ENCODE data around the gene AKT1. TPM values are rescaled to one million over a fixed set of nuclear protein-coding genes. Genes with fewer than 3 reads are reported as not detected.
A peak's percentile ranks its signal among the peaks of the same experiment; 100 is the strongest.
"Not testable (repeated sequence)": the region's sequence is repeated elsewhere in the genome, so short reads cannot be mapped to it uniquely, and the experiment has no call there.

Gene AKT1
- 100 to 1,000 TPM; 105 to 150 (median 131) TPM for polyA plus RNA-seq (ENCODE audit: insufficient read length in 4 of 4)

- DNase-seq (ENCODE audit: low read depth in 4 of 4, low spot score in 2 of 4), result no peak
These were observed at the start of gene AKT1 for GRCh38 chr14:104794993-104795780. Gene AKT1, minus strand, starts transcription at chr14:104795748. Its CDS starts 3,105 bp downstream, at chr14:104792643.

DNA sequence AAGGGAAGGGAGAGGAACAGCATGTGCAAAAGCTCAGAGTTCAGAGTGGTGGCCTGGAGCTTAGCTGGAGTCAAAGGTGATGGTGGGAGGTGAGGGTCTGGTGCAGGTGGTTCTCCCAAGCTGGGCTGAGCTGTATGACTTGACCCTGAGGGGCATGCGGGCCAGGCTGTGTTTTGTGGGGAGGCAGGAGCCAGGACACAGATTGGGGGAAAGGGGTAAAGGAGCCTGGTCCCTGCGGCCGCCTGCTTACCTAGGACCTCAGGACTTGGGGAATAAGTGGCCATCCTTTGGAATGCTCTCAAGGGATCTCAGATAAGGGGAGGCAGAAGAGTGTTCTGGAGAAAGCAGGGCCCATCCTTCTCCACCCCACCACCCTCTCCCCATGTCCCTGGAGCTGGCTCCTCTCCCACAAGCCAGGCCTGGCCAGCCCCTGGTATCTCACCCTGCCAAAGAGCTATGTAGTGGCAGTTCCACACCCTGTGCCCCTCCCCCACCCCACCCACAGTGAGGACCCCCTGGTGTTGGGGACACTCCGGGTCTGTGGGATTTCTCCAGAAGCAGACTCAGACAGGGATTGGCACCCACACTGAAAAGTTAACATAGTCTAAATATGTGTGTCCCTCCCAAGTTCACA is 49.6 kb upstream of the AKT1 start:
- DNase-seq (ENCODE audit: low read depth in 4 of 4, low spot score in 2 of 4), result no peak

DNA sequence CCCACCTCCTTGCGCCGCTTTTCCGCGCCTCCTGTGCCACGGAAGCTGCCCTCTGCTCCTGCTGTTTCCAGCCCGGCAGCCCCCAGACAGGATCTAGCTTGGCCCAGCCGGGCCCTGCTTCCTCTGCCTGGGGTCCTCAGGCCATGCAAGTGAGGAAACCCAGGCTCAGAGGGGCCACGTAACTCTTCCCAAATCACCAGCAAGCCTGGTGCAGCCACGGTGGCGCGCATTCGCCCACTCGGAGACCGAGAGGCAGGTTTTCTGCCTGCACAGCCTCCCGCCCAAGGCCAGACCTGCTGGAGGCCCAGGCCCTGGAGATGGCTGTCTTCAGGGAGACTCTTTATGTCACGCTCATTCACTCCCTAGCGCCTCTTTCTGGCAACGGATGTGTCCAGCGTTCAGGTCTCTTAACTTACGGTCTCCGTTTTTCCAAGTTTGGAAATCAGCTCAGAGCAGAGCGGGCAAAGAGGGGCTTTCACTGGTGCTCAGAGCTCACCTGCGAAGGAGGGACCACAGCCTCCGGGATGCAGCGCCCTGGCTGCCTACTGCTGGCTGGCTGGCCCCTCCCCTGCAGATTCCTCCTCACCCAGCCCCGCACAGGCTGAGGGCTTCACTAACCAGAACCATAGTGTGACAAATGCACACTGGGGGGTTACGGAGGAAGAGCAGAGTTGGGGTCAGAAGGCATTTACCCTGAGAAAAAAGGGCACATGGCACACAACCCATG is 48.9 kb upstream of the AKT1 start:
- DNase-seq (ENCODE audit: low read depth in 4 of 4, low spot score in 2 of 4), result no peak

DNA sequence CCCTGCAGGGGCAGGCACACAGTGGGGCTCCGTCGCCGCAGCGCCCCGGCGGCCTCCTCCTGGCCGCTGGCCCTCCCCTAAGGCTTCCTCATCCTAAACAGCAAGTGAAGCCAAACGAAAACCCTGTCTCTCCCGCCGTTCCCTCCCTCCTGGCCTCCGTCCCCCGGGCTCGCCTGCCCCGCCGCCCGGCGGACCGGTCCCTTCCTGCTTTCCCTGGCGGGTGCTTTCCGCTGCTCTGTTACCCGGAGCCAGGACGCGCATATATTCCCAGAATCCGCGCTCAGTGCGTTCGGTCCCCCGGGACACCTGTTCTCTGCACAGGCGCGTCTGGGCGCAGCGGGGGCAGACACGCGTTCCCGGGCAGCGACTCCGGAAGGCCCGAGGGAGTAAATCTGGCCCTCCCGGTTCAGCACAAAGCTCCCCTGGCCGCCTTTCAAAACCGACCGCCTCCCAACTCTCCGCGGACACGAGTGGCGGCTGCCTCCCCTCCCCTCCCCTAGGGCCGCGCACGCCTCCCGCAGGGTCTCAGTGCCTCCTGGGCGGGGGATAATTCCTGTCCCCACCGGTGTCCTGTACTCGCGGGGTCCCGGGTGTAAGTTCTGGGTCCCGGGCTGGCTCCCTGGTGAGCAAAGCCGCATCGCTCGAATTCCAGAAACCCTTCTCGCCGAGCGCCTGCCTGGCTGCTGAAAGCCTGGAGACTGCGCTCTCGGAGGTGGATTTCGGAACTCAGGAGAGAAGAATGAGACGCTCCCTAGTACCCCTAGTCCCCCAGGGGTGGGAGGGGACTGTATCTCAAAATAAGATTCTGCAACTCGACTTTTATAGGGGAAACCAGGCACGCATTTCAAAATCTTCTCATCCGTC is 48.1 kb upstream of the AKT1 start:
- DNase-seq (ENCODE audit: low read depth in 4 of 4, low spot score in 2 of 4), result no peak

GRCh38 chr14:104843006-104843405 is 47.5 kb upstream of the AKT1 start:
- no peak for DNase-seq (ENCODE audit: low read depth in 4 of 4, low spot score in 2 of 4)

DNA sequence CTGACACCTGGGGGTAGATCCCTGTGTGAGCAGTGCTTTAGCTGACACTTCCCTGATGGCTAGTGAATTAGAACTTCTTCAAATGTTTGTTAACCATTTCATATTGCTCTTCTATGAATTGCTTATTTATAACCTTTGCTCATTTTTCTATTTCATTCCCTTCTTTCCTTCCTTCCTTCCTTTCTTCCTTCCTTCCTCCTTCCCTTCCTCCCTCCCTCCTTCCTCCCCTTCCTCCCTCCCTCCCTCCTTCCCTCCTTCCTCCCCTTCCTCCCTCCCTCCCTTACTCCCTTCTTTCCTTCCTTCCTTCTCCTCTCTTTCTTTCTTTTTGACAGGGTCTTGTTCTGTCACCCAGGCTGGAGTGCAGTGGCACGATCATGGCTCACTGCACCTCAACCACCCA is 46.2 kb upstream of the AKT1 start:
- DNase-seq (ENCODE audit: low read depth in 4 of 4, low spot score in 2 of 4), result no peak

- not testable (repeated sequence) for DNase-seq (ENCODE audit: low read depth in 4 of 4, low spot score in 2 of 4)
These were observed 40.8 kb upstream of the AKT1 start for GRCh38 chr14:104836171-104836935.

GRCh38 chr14:104830781-104831180 is 35.2 kb upstream of the AKT1 start:
- DNase-seq (ENCODE audit: low read depth in 4 of 4, low spot score in 2 of 4), result no peak

DNA sequence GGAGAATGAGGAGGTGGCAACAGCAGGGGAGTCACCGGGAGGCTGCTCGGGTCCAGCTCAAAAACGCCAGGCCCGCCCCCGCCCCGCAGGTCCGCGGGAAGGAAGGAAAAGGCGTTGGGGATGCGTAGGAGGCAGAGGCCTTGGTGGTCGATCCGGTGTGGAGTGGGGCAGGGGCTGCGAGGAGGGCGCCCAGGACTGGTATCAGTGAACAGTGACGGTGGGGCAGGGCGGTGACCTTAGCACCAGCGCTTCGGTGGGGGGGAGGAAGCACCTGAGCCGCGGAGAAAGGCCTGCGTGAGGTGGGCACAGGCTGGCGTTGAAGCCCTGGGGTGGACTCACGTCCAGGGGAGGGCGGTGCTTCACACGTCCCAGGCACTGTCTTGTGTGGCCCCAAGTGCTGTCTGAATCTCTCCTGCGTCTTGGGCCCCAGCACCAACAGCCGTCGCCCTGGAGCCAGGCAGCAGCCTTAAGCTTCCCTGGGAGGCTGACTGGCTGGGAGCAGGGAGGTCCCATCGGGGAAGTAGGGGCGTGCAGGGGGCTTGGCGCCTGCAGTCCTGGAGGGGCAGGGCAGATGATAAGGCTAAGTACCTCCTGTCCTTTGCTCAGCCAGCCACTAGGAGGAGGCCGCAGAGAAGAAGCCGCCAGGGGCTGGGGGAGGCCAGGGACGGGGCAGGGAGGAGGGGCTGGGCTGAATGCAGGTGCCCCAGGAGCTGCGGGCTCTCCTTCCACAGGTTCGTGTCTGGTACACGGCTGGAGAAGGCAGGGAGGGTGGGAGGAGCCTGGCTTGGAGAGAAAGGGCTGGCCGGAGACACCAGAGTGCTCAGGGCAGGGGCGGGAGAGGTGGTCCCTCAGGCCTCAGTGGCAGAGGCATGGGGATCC is 31.9 kb upstream of the AKT1 start:
- DNase-seq (ENCODE audit: low read depth in 4 of 4, low spot score in 2 of 4), result no peak

- no peak for DNase-seq (ENCODE audit: low read depth in 4 of 4, low spot score in 2 of 4)
These were observed 31.3 kb upstream of the AKT1 start for GRCh38 chr14:104826861-104827176.

- peak in 1 of 4 donors; percentile 53 for DNase-seq (ENCODE audit: low read depth in 4 of 4, low spot score in 2 of 4)
These were observed 30.8 kb upstream of the AKT1 start for GRCh38 chr14:104826189-104826860.

DNA sequence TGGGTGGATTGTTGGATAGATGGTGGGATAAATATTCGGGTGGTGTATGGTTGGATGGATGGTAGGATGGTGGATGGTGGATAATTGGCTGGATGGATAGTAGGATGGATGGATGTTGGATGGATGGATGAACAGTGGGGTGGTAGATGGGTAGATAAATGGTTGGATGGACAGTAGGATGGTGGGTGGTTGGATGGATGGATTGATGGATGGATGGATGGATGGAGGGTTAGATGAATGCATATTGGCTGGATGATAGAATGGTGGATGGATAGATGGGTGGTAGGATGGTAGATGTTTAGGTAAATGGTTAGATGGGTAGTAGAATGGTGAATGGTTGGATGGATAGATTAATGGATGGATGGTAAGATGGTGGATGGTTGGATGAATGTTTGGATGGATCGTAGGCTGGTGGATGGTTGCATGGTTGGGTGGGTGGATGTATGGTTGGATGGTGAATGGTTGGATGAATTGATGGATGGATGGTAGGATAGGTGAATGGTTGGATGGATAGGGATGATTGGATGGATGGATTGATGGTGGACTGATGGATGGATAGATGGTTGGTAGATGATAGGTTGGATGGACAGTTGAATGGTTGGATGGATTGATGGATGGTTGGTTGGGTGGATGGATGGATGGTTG is 28.9 kb upstream of the AKT1 start:
- no peak for DNase-seq (ENCODE audit: low read depth in 4 of 4, low spot score in 2 of 4)

GRCh38 chr14:104822821-104823615 is 27.5 kb upstream of the AKT1 start:
- no peak for DNase-seq (ENCODE audit: low read depth in 4 of 4, low spot score in 2 of 4)

DNA sequence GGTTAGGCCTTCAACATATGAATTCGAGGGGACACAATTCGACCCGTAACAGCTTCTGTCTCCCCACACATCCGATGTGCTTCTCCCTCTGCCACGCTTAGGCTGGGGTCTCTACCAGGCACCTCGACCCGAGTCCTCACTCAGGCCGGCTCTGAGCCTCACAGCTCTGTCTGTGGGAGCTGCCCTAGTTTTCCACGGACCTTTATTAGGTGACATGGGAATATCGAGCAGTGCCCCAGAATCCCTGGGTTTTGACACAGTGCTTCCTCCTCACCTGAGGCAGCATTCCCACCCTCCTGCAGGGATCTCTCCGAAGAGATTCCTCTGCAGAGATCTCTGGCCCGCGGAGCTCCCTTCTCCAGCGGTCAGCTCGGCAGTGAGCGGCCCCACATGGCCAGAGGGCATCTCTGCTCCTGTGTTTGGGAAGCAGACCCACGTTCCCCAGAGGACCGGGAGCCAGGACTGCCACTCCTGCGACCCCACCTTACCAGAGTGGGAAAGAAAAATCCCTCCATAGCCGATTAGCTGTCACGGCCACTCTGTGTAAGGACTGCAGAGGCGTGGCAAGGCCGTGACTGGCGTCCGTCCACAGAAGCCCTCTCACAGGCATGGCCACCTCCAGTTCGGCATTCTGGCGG is 26.5 kb upstream of the AKT1 start:
- no peak for DNase-seq (ENCODE audit: low read depth in 4 of 4, low spot score in 2 of 4)

- DNase-seq (ENCODE audit: low read depth in 4 of 4, low spot score in 2 of 4), result no peak
These were observed 25.8 kb upstream of the AKT1 start for GRCh38 chr14:104821229-104821945.

GRCh38 chr14:104820669-104821228 is 25.2 kb upstream of the AKT1 start:
- DNase-seq (ENCODE audit: low read depth in 4 of 4, low spot score in 2 of 4), result no peak

Measured in left renal cortex interstitium (tissue), 4 donors.